Umbilical cord (tissue), 2 donors: ENCODE results near the gene HYCC1. TPM values are rescaled to one million over a fixed set of nuclear protein-coding genes. Genes with fewer than 3 reads are reported as not detected.
"Not testable (repeated sequence)": the region's sequence is repeated elsewhere in the genome, so short reads cannot be mapped to it uniquely, and the experiment has no call there.

Source experiments
- DNase-seq: peaks from one replicate; pipeline ENCODE4 v3.0.0-alpha.2; 2015; ENCODE audit warnings: low spot score
- total RNA-seq: library from RNA; depleted of rRNA; stranded (reverse); fragments of >200 nt; gene quantifications from one replicate; pipeline ENCODE4 v1.2.3, GENCODE V29; 2014; ENCODE audit warnings: low replicate concordance; ENCODE audit not compliant: insufficient read depth

The HYCC1 gene
- total RNA-seq, 1 donor from 2014 or later = 46.0 TPM

- DNase-seq = no peak
Observed at GRCh38 chr7:22985436-22985835, 28.5 kb downstream of the HYCC1 start.

DNA sequence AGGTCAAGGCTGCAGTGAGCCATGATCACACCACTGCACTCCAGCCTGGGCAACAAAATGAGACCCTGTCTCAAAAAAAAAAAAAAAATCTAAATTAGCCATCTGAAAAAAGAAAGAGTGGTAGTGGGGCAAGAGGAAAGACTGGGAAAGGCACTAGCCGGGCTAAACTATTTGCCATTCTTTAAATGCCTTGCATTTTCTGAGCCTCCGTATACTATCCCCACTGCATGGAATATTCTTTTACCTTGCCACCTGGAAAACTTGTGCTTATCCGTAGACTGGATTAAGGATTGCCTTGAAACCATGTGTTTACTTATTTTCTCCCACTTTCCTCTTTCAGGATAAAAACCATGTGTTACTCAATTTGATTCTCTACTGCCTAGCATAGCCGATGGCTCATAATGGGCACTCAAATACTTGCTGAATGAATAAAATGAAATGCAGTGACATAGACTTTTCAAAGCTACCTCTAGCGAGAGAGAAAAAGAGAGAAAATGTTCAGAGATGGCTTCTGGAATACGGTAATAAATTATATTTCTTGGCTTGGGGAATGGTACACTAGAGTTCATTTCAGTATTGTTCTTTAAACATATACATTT, 30.6 kb downstream of the HYCC1 start:
- DNase-seq = no peak

GRCh38 chr7:22980422-22980821, 33.5 kb downstream of the HYCC1 start:
- DNase-seq = no peak

DNA sequence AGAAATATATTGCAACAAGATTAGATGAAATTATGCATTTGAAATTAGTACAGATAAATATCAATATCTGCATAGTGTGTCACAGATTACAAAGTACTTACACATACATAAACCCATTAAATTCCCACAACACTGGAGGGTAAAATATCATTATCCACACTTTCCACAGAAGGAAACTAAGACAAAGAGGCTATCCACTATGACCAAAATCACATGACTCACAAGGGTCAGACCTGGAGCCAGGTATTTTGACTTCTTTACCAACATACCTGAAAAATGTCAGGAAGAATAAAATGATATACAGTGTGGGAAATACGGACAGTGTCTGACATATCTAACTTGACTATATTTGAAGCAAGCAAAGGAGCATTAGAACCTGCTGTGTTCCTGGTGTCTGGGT, 34.1 kb downstream of the HYCC1 start:
- DNase-seq = no peak

DNA sequence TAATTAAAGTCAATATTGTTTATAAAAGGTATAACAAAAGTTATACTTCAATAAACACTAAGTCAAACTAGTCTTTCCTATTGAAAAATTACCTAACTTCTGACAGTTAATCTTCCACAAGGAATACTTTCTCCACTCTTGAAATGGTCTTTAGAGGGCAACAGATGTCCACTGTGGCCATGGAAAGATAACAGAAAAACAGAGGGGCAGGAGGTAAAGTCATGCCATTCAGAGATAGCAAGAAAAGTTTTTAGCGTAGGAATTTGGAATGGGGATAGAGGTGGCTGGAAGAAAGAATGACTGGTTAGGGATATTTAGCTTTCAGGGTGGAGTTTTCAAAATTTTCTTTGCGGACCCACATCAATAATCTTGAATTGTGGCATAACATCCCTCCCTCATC, 34.7 kb downstream of the HYCC1 start:
- DNase-seq = no peak

GRCh38 chr7:22974636-22975035, 39.3 kb downstream of the HYCC1 start:
- not testable (repeated sequence) for DNase-seq

- DNase-seq = no peak
Observed at GRCh38 chr7:22972207-22972606, 41.7 kb downstream of the HYCC1 start.

- no peak for DNase-seq
Observed at GRCh38 chr7:22969010-22969431, 44.9 kb downstream of the HYCC1 start.

Other genes with a start within 250 kb of the HYCC1 start
- gene TOMM7, start 191.3 kb downstream of the HYCC1 start, total RNA-seq = 273 TPM
- gene KLHL7, start 91.7 kb upstream of the HYCC1 start, total RNA-seq = 18.1 TPM
- 40.7 TPM for gene NUP42, start 167.9 kb upstream of the HYCC1 start, total RNA-seq
- 77.5 TPM for gene GPNMB, start 232.6 kb upstream of the HYCC1 start, total RNA-seq